KMS-11 (cell line): ENCODE data around the gene HSD17B14.

Experiments used
- H2AFZ ChIP-seq: fragments of 200-600 bp; sonication (generic); 2 replicates; pipeline ENCODE4 v1.6.1; 2016; ENCODE audit warnings: antibody characterized with exemption, mixed run types, low read depth
- H3K27ac ChIP-seq: fragments of 200-600 bp; sonication (generic); 2 replicates; pipeline ENCODE4 v1.6.1; 2016; ENCODE audit warnings: mild to moderate bottlenecking, mixed run types
- H3K27me3 ChIP-seq: fragments of 200-600 bp; sonication (generic); 2 replicates; pipeline ENCODE4 v1.6.1; 2017; ENCODE audit warnings: mild to moderate bottlenecking, low read depth, mixed run types, moderate library complexity; ENCODE audit not compliant: insufficient read depth
- H3K36me3 ChIP-seq: fragments of 200-600 bp; sonication (generic); 2 replicates; pipeline ENCODE4 v1.6.1; 2017; ENCODE audit warnings: mild to moderate bottlenecking, mixed run types; ENCODE audit not compliant: insufficient read depth
- H3K4me1 ChIP-seq: fragments of 200-600 bp; sonication (generic); 2 replicates; pipeline ENCODE4 v1.6.1; 2016; ENCODE audit warnings: mild to moderate bottlenecking, low read depth, mixed run types; ENCODE audit not compliant: poor library complexity, severe bottlenecking
- H3K4me2 ChIP-seq: fragments of 200-600 bp; sonication (generic); 2 replicates; pipeline ENCODE4 v1.7.0; 2016; ENCODE audit warnings: mild to moderate bottlenecking, mixed run types
- H3K4me3 ChIP-seq: fragments of 200-600 bp; sonication (generic); IDR thresholded peaks from 2 replicates; pipeline ENCODE4 v1.6.1; 2017; ENCODE audit warnings: low read depth, low read length, mixed read lengths; ENCODE audit not compliant: insufficient read depth
- H3K79me2 ChIP-seq: fragments of 200-600 bp; sonication (generic); 2 replicates; pipeline ENCODE4 v1.6.1; 2016; ENCODE audit warnings: low read depth, mixed run types; ENCODE audit not compliant: insufficient read depth
- H3K9ac ChIP-seq: fragments of 200-600 bp; sonication (generic); 2 replicates; pipeline ENCODE4 v1.6.1; 2016; ENCODE audit warnings: mild to moderate bottlenecking, mixed run types
- H4K20me1 ChIP-seq: fragments of 200-600 bp; sonication (generic); 2 replicates; pipeline ENCODE4 v1.6.1; 2016; ENCODE audit warnings: mild to moderate bottlenecking, mixed run types; ENCODE audit not compliant: insufficient read depth
- TF ChIP-seq, protein P1 (sequence below): fragments of 200-600 bp; sonication (generic); conservative IDR thresholded peaks from 2 replicates; pipeline ENCODE4 v1.6.1; 2017; ENCODE audit warnings: low read depth, mild to moderate bottlenecking, antibody characterized with exemption, low read length, moderate library complexity, mixed read lengths

The HSD17B14 gene

DNA sequence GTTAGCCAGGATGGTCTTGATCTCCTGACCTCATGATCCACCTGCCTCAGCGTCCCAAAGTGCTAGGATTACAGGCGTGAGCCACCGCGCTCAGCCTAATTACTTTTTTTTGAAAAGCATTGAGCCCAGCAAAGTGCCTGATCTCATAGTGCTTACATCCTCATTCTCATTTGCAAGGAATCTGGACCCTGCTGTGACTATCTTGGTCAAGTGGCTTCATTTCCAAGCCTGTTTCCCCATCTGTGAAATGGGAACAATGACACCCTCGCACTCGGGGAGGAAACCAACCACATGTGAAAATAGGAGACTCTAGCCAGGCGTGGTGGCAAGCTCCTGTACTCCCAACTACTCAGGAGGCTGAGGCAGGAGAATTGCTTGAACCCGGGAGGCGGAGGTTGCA lies 33.8 kb upstream of the HSD17B14 start:
- Histone ChIP-seq H3K4me3 (no peak overlapping the region), H4K20me1 (no peaks in the 10 kb centered on the region), H3K4me1 (peaks cover 20% of the 10 kb centered on the region), H3K27me3 (peaks cover 36% of the 10 kb centered on the region; the same call in 1 of the 2 replicates), H3K4me2 (no peak overlapping the region), H3K79me2 (peaks cover 26% of the 10 kb centered on the region), H3K36me3 (no peaks in the 10 kb centered on the region), H3K27ac (no peak overlapping the region), H2AFZ (no peak overlapping the region), H3K9ac (no peak overlapping the region)
- TF ChIP-seq, protein P1, sequence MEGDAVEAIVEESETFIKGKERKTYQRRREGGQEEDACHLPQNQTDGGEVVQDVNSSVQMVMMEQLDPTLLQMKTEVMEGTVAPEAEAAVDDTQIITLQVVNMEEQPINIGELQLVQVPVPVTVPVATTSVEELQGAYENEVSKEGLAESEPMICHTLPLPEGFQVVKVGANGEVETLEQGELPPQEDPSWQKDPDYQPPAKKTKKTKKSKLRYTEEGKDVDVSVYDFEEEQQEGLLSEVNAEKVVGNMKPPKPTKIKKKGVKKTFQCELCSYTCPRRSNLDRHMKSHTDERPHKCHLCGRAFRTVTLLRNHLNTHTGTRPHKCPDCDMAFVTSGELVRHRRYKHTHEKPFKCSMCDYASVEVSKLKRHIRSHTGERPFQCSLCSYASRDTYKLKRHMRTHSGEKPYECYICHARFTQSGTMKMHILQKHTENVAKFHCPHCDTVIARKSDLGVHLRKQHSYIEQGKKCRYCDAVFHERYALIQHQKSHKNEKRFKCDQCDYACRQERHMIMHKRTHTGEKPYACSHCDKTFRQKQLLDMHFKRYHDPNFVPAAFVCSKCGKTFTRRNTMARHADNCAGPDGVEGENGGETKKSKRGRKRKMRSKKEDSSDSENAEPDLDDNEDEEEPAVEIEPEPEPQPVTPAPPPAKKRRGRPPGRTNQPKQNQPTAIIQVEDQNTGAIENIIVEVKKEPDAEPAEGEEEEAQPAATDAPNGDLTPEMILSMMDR, result no peak

DNA sequence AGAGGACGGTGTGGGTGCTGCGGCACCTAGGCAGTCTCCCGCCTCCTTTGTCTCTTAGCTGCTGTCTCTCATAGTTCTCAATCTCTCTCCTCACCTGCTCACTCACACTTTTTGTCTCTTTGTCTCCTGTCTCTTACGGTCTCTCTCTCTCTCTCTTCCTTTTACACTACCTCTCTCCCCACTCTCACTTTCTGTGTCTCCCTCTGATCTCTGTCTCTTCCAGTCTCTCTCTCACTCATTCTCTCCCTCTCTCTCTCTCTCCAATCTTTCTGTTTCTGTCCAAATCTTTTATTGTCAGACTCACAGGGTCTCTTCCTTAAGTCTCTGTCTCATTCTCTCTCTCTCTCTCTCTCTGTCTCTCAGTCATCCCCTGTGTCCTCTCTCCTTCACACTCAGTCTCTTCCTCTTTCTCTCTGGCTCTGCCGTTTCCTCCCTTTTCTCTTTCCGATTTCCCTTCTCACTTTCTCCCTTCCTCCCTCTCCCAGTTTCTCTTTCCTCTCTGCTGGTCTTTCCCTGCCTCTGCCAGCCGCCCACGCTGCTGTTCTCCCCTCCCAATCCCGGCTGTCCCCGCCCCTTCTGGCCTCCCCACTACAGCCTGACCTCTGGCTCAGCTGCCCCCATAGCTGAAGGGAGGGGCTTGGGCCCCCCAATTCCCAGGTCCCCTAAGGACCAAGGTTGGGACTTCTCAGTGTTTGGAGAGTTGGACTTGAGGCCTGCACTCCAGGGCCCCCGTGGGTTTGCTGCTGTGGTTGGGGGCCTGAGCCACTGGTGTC lies 32.0 kb upstream of the HSD17B14 start, which contains the start of gene PLEKHA4:
TSS of gene PLEKHA4 (minus strand) at position 504 of the 773 bp plus-strand sequence. CDS start 997 bp downstream, outside the sequence.
- Histone ChIP-seq H3K79me2 (peaks cover 11% of the 10 kb centered on the region), H2AFZ (no peak within 1 kb of the TSS), H3K27ac (no peak within 1 kb of the TSS), H3K4me2 (no peak within 1 kb of the TSS), H3K36me3 (no peaks in the 10 kb centered on the region), H3K4me3 (no peak within 1 kb of the TSS), H3K9ac (no peak within 1 kb of the TSS), H3K4me1 (peaks cover 8% of the 10 kb centered on the region), H3K27me3 (peaks cover 44% of the 10 kb centered on the region; the same call in 1 of the 2 replicates), H4K20me1 (no peaks in the 10 kb centered on the region)
- TF ChIP-seq, protein P1, result no peak

DNA sequence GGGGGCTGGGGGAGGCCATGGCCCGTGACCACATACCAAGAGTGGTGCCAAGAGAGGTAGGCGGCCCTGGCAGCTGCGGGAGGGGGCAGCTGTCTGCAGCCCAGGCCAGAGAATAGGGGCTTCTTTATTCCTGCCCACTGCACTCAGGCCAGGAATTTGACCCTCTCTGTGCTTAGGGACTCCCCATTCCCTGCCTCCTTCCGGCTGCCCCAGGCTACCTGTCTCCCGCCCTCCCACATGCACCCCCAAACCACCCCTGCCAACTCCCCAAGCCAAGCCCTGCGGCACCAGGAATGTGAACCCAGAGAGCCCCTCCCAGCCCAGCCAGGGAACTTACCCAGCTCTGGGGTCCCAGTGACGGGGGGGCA lies 31.4 kb upstream of the HSD17B14 start:
- no peak overlapping the region for H3K9ac ChIP-seq
- no peak overlapping the region for H3K4me2 ChIP-seq
- peaks cover 7% of the 10 kb centered on the region for H3K4me1 ChIP-seq
- H3K27me3 ChIP-seq, result peaks cover 49% of the 10 kb centered on the region
- peaks cover 5% of the 10 kb centered on the region for H3K79me2 ChIP-seq
- H3K27ac ChIP-seq, result no peak overlapping the region
- TF ChIP-seq, protein P1, result no peak
- no peaks in the 10 kb centered on the region for H3K36me3 ChIP-seq
- no peak overlapping the region for H2AFZ ChIP-seq
- H4K20me1 ChIP-seq, result no peaks in the 10 kb centered on the region
- no peak overlapping the region for H3K4me3 ChIP-seq

DNA sequence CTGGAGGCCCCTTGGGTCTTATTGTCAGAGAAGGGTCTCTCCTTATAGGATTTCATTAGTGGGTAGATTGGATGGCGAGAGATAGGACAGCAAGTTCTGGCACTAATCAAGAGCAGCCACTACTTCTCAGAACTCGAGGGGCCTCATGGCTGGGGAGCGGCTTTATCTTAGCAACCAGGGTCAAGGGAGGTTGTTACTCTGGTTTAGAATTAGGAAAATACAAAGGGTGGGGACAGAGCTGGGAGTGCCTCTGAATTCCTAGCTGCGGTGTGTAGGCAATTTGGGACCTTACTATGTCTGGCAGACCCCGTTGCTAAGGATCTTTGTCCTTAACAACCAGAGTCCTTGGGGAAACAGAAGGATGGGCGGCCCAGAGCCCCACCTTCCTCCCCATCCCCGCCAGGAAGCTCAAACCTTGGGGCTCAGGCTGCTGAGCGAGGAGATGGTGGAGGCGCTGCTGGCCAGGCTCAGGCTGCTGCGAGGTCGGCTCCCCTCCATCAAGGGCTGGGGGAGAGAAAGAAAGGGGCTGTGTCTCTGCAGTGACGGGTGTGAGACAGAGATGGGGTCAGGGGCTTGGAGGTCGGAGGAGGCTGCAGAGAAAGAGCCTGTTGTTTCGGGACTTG lies 30.9 kb upstream of the HSD17B14 start:
- 0 out of 2 replicates have a peak, but pooled peaks cover under 1% of the 10 kb centered on the region for H3K79me2 ChIP-seq
- H2AFZ ChIP-seq, result no peak overlapping the region
- no peak overlapping the region for H3K27ac ChIP-seq
- peaks cover 49% of the 10 kb centered on the region for H3K27me3 ChIP-seq
- peaks cover 7% of the 10 kb centered on the region for H3K4me1 ChIP-seq
- no peaks in the 10 kb centered on the region for H3K36me3 ChIP-seq
- no peaks in the 10 kb centered on the region for H4K20me1 ChIP-seq
- no peak overlapping the region for H3K4me3 ChIP-seq
- no peak overlapping the region for H3K9ac ChIP-seq
- TF ChIP-seq, protein P1, result no peak
- no peak overlapping the region for H3K4me2 ChIP-seq
